WTC11 (cell line): ENCODE results near the gene KDM4F. TPM values are rescaled to one million over a fixed set of nuclear protein-coding genes. Genes with fewer than 3 reads are reported as not detected.

Experiments
- ATAC-seq: fragments of 200-7000 bp; cut with Tn5 transposase; 2 replicates; pipeline ENCODE4 v1.10.0; 2021; ENCODE audit warnings: mild to moderate bottlenecking, moderate library complexity
- CTCF ChIA-PET: fragments of 300-600 bp; sonication (Branson Sonifier 250); formaldehyde crosslinking; loops from one replicate; lab custom pipeline; 2021; ENCODE audit warnings: antibody characterized with exemption; lab: Charles Lee
- POLR2A ChIA-PET: fragments of 350-600 bp; sonication (Branson Sonifier 250); formaldehyde crosslinking; loops from one replicate; lab custom pipeline; 2021; ENCODE audit warnings: antibody characterized with exemption; lab: Charles Lee
- DNase-seq: peaks from one replicate; pipeline ENCODE4 v3.0.0; 2021; ENCODE audit warnings: low spot score
- H3K27ac Mint-ChIP-seq: 2 replicates; pipeline ENCODE4 v1.8.0; 2021; ENCODE audit warnings: mixed read lengths
- H3K27me3 Mint-ChIP-seq: 2 replicates; pipeline ENCODE4 v1.8.0; 2021; ENCODE audit warnings: low read depth, mild to moderate bottlenecking, moderate library complexity, mixed read lengths
- H3K36me3 Mint-ChIP-seq: 2 replicates; pipeline ENCODE4 v1.8.0; 2021; ENCODE audit warnings: mixed read lengths
- H3K4me1 Mint-ChIP-seq: 2 replicates; pipeline ENCODE4 v1.8.0; 2022; ENCODE audit warnings: mixed read lengths
- H3K4me3 Mint-ChIP-seq: 2 replicates; pipeline ENCODE4 v1.8.0; 2021; ENCODE audit warnings: mild to moderate bottlenecking, moderate library complexity, mixed read lengths
- H3K9me3 Mint-ChIP-seq: 2 replicates; pipeline ENCODE4 v1.8.0; 2021; ENCODE audit warnings: mixed read lengths
- AFF4 ChIP-seq: sonication (generic); formaldehyde crosslinking; IDR thresholded peaks from 2 replicates; pipeline ENCODE4 v1.8.1; 2023; ENCODE audit warnings: mild to moderate bottlenecking, missing genetic modification reagents, borderline replicate concordance
- ATF1 ChIP-seq: sonication (generic); formaldehyde crosslinking; IDR thresholded peaks from 2 replicates; pipeline ENCODE4 v1.8.1; 2023; ENCODE audit warnings: mild to moderate bottlenecking, moderate library complexity, missing genetic modification reagents
- ATF6 ChIP-seq: sonication (generic); formaldehyde crosslinking; IDR thresholded peaks from 2 replicates; pipeline ENCODE4 v1.8.1; 2023; ENCODE audit warnings: mild to moderate bottlenecking, missing genetic modification reagents
- CTCF ChIP-seq: fragments of 200-600 bp; IDR thresholded peaks from 2 replicates; pipeline ENCODE4 v1.8.0; 2022; ENCODE audit warnings: antibody characterized with exemption
- EMX1 ChIP-seq: fragments of 250-450 bp; sonication (Bioruptor Pico); IDR thresholded peaks from 2 replicates; pipeline ENCODE4 v1.8.0; 2021; ENCODE audit warnings: mild to moderate bottlenecking
- ERG ChIP-seq: fragments of 250-450 bp; sonication (Bioruptor Pico); IDR thresholded peaks from 2 replicates; pipeline ENCODE4 v1.8.0; 2021; ENCODE audit warnings: mild to moderate bottlenecking
- ESRRA ChIP-seq: sonication (generic); formaldehyde crosslinking; IDR thresholded peaks from 2 replicates; pipeline ENCODE4 v1.8.1; 2022; ENCODE audit warnings: mild to moderate bottlenecking, missing genetic modification reagents, borderline replicate concordance
- GRHL2 ChIP-seq: fragments of 250-450 bp; sonication (Bioruptor Pico); IDR thresholded peaks from 2 replicates; pipeline ENCODE4 v1.8.0; 2022; ENCODE audit warnings: mild to moderate bottlenecking, moderate library complexity; ENCODE audit not compliant: insufficient replicate concordance, severe bottlenecking
- IRF1 ChIP-seq: sonication (generic); formaldehyde crosslinking; IDR thresholded peaks from 2 replicates; pipeline ENCODE4 v1.8.0; 2023; ENCODE audit warnings: missing genetic modification reagents
- JAZF1 ChIP-seq: fragments of 250-450 bp; sonication (Bioruptor Pico); IDR thresholded peaks from 2 replicates; pipeline ENCODE4 v1.9.0; 2021; ENCODE audit warnings: moderate library complexity, mild to moderate bottlenecking, inconsistent platforms
- NFATC4 ChIP-seq: fragments of 250-450 bp; sonication (Bioruptor Pico); IDR thresholded peaks from 2 replicates; pipeline ENCODE4 v1.9.0; 2021; ENCODE audit warnings: mild to moderate bottlenecking
- NR3C1 ChIP-seq: sonication (generic); formaldehyde crosslinking; conservative IDR thresholded peaks from 2 replicates; pipeline ENCODE4 v1.8.1; 2023; ENCODE audit warnings: low read depth, mild to moderate bottlenecking, missing genetic modification reagents
- OVOL2 ChIP-seq: fragments of 250-450 bp; sonication (Bioruptor Pico); IDR thresholded peaks from 2 replicates; pipeline ENCODE4 v1.9.0; 2021; ENCODE audit warnings: mild to moderate bottlenecking, borderline replicate concordance
- PREB ChIP-seq: sonication (generic); formaldehyde crosslinking; IDR thresholded peaks from 2 replicates; pipeline ENCODE4 v1.8.1; 2022; ENCODE audit warnings: mild to moderate bottlenecking, missing genetic modification reagents, moderate library complexity, borderline replicate concordance
- TEAD1 ChIP-seq: sonication (generic); formaldehyde crosslinking; IDR thresholded peaks from 2 replicates; pipeline ENCODE4 v1.8.0; 2022; ENCODE audit warnings: mild to moderate bottlenecking, missing genetic modification reagents
- USF2 ChIP-seq: sonication (generic); formaldehyde crosslinking; IDR thresholded peaks from 2 replicates; pipeline ENCODE4 v1.8.1; 2023; ENCODE audit warnings: mild to moderate bottlenecking, missing genetic modification reagents, moderate library complexity
- ZBTB21 ChIP-seq: sonication (generic); formaldehyde crosslinking; IDR thresholded peaks from 2 replicates; pipeline ENCODE4 v1.8.1; 2023; ENCODE audit warnings: mild to moderate bottlenecking, missing genetic modification reagents, borderline replicate concordance
- ZNF121 ChIP-seq: sonication (generic); formaldehyde crosslinking; IDR thresholded peaks from 2 replicates; pipeline ENCODE4 v1.8.0; 2023; ENCODE audit warnings: missing genetic modification reagents
- ZNF317 ChIP-seq: sonication (generic); formaldehyde crosslinking; IDR thresholded peaks from 2 replicates; pipeline ENCODE4 v1.8.1; 2023; ENCODE audit warnings: low read depth, mild to moderate bottlenecking, moderate library complexity, missing genetic modification reagents, borderline replicate concordance
- total RNA-seq: library from RNA; stranded (reverse); gene quantifications from 3 replicates; pipeline ENCODE4 v1.2.3, GENCODE V29; 2021

KDM4F gene
- total RNA-seq, 1 experiment from 2014 or later: not detected

GRCh38 chr11:95081010-95081409 is 31.8 kb downstream of the KDM4F start:
- ChIA-PET POLR2A (interaction anchor here (0.9 kb wide), 1 partner anchor 14 kb away, joined by 4 read pairs; no protein-coding TSS in a partner anchor), CTCF (interaction anchor here (0.9 to 2.9 kb wide), 4 partner anchors 9 to 340 kb away, joined by 3 to 11 read pairs (median 6); partner anchors contain the start of gene ENDOD1)

GRCh38 chr11:95081412-95081811 is 32.2 kb downstream of the KDM4F start:
- no peaks in the 10 kb centered on the region for H3K36me3 Mint-ChIP-seq
- DNase-seq: no peak
- ChIA-PET POLR2A (interaction anchor here (0.9 kb wide), 1 partner anchor 14 kb away, joined by 4 read pairs; no protein-coding TSS in a partner anchor), CTCF (interaction anchor here (0.9 to 2.9 kb wide), 4 partner anchors 9 to 341 kb away, joined by 3 to 11 read pairs (median 6); partner anchors contain the start of gene ENDOD1)
- H3K4me1 Mint-ChIP-seq: peaks cover 7% of the 10 kb centered on the region
- ATAC-seq: peak; percentile 55
- H3K27me3 Mint-ChIP-seq: peaks cover 15% of the 10 kb centered on the region
- no peak overlapping the region for H3K4me3 Mint-ChIP-seq
- no peak overlapping the region for H3K27ac Mint-ChIP-seq
- H3K9me3 Mint-ChIP-seq: no peaks in the 10 kb centered on the region
- TF ChIP-seq USF2 (CRISPR knock-in tag) (no peak), ERG (no peak), CTCF (no peak), NR3C1 (CRISPR knock-in tag) (no peak), IRF1 (CRISPR knock-in tag) (no peak), PREB (no peak)

More at GRCh38 chr11:95081010-95081409, 31.8 kb downstream of the KDM4F start:
- TF ChIP-seq NFATC4 (CRISPR knock-in tag) (no peak), TEAD1 (CRISPR knock-in tag) (no peak), ATF1 (CRISPR knock-in tag) (no peak), AFF4 (no peak), ZNF317 (no peak), EMX1 (CRISPR knock-in tag) (no peak), ESRRA (CRISPR knock-in tag) (no peak), NR3C1 (CRISPR knock-in tag) (no peak), JAZF1 (CRISPR knock-in tag) (no peak), ATF6 (CRISPR knock-in tag) (no peak), ZBTB21 (no peak), GRHL2 (no peak), ZNF121 (no peak), IRF1 (CRISPR knock-in tag) (no peak), OVOL2 (CRISPR knock-in tag) (no peak)
- no peak for ATAC-seq
- H3K4me1 Mint-ChIP-seq: peaks cover 7% of the 10 kb centered on the region
- H3K27me3 Mint-ChIP-seq: peaks cover 11% of the 10 kb centered on the region
- H3K27ac Mint-ChIP-seq: no peak overlapping the region
- H3K4me3 Mint-ChIP-seq: no peak overlapping the region
- H3K36me3 Mint-ChIP-seq: no peaks in the 10 kb centered on the region
- no peaks in the 10 kb centered on the region for H3K9me3 Mint-ChIP-seq
- no peak for DNase-seq
